GM21723 (cell line): ENCODE results near the gene PRC1.

Source experiments
- ATAC-seq: cut with Tn5 transposase; IDR thresholded peaks from one replicate; pipeline ENCODE4 v1.9.1; 2021; ENCODE audit warnings: mild to moderate bottlenecking, moderate library complexity; ENCODE audit not compliant: unreplicated experiment

PRC1 gene

GRCh38 chr15:90989040-90989768 lies 5.1 kb downstream of the PRC1 start:
- no peak for ATAC-seq

- ATAC-seq: no peak
Observed at GRCh38 chr15:90988296-90988695, 6.0 kb downstream of the PRC1 start.

GRCh38 chr15:90987561-90988141 lies 6.7 kb downstream of the PRC1 start:
- ATAC-seq: no peak

- peak; percentile 63 for ATAC-seq
Observed at GRCh38 chr15:90986790-90987507, 7.4 kb downstream of the PRC1 start.

- ATAC-seq: peak; percentile 43
Observed at GRCh38 chr15:90982135-90982534, 12.2 kb downstream of the PRC1 start.

GRCh38 chr15:90981681-90982080 lies 12.7 kb downstream of the PRC1 start:
- peak; percentile 85 for ATAC-seq

GRCh38 chr15:90979582-90979981 lies 14.8 kb downstream of the PRC1 start:
- no peak for ATAC-seq

- ATAC-seq: no peak
Observed at GRCh38 chr15:90974216-90974615, 20.1 kb downstream of the PRC1 start.

GRCh38 chr15:90972133-90972532 lies 22.2 kb downstream of the PRC1 start:
- no peak for ATAC-seq

GRCh38 chr15:90970274-90970673 lies 24.1 kb downstream of the PRC1 start:
- no peak for ATAC-seq

- ATAC-seq: no peak
Observed at GRCh38 chr15:90968434-90968833, 25.9 kb downstream of the PRC1 start.

- no peak for ATAC-seq
Observed at GRCh38 chr15:90967206-90967605, 27.1 kb downstream of the PRC1 start.

GRCh38 chr15:90966262-90966661 lies 28.1 kb downstream of the PRC1 start:
- ATAC-seq: no peak

GRCh38 chr15:90962021-90962420 lies 32.3 kb downstream of the PRC1 start:
- ATAC-seq: no peak

GRCh38 chr15:90960298-90961091 lies 33.8 kb downstream of the PRC1 start:
- ATAC-seq: no peak

GRCh38 chr15:90959894-90960293 lies 34.4 kb downstream of the PRC1 start:
- ATAC-seq: no peak

- no peak for ATAC-seq
Observed at GRCh38 chr15:90959028-90959595, 35.2 kb downstream of the PRC1 start.

- no peak for ATAC-seq
Observed at GRCh38 chr15:90957791-90958190, 36.5 kb downstream of the PRC1 start.

GRCh38 chr15:90957031-90957790 lies 37.1 kb downstream of the PRC1 start:
- ATAC-seq: no peak
